GM18508 (cell line): ENCODE measurements around the gene GRIN3B.
"Not testable (repeated sequence)": the region's sequence is repeated elsewhere in the genome, so short reads cannot be mapped to it uniquely, and the experiment has no call there.

Experiments
- ATAC-seq: cut with Tn5 transposase; IDR thresholded peaks from one replicate; pipeline ENCODE4 v1.9.1; 2021; ENCODE audit warnings: moderate number of reproducible peaks; ENCODE audit not compliant: insufficient read depth, unreplicated experiment

The GRIN3B gene

DNA sequence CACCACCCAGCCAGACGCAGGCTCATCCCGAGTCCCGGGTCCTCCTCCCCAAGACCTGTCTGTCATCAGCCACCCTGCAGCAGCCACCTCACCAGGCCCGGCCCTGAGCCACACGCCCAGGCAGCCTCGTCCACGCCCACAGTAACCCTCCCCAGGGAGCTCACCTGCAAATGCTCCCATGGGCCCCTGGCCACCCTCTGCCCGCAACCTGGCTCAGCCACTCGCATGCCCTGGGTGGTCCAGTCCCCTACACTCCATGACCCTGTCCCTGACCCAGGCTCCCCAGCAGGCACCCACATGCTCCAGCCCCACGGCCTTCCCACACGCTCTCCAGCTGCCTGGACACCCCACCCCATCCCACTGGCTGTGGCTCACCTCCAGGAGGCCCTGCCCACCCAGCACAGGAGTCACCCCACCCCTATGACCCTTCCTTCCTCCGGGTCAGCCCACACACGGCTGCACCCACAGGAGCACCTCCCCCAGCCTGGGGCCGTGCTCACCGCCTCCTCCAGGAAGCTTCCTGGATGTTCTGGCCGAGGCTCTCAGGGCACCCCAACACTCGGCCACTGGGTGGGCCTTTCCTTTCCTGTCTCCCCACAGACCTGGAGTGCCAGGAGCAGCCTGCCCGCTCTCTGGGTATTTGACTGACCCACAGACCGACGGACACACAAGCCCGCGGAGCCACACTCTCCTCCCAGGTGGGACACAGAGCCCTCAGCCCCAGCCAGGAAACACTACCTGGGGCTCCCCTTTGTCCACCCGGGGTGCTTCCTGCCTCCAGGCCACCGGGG is 17.1 kb downstream of the GRIN3B start:
- ATAC-seq, result no peak

DNA sequence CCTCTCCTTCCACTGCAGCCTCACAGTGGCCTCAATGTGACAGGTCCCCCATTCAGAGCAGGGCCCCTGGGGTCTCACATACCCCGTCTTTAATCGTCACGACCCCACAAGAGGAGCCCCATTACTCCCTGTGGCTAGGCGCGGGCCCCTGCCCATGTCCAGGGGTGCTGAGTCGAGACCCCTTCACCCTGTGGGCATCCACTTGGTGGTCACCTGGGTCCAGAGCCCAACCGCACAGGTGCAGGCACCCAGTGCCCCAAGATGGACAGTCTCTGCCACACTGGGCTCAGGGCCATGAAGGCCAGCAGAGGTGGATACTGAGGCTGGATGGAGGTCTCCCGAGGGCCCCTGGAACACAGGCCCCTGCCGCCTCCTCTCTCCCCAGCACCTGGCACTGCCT is 17.7 kb downstream of the GRIN3B start:
- ATAC-seq, result no peak

DNA sequence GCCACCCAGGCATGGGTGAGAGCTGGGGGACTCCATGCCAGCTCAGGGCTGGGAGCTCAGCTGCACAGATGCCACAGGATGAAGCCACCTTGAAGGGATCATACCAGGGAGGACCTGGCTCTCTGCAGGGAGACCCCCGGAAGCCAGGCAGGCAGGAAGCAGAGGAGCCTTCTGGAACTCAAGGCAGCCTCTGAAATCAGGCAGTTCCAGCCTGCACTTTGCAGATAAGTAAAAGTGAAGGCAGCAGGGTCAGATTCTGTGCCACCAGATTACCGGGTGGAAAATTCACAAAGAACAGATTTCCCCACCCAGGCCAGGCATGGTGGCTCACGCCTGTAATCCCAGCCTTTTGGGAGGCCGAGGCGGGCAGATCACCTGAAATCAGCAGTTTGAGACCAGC is 18.2 kb downstream of the GRIN3B start:
- ATAC-seq, result no peak

DNA sequence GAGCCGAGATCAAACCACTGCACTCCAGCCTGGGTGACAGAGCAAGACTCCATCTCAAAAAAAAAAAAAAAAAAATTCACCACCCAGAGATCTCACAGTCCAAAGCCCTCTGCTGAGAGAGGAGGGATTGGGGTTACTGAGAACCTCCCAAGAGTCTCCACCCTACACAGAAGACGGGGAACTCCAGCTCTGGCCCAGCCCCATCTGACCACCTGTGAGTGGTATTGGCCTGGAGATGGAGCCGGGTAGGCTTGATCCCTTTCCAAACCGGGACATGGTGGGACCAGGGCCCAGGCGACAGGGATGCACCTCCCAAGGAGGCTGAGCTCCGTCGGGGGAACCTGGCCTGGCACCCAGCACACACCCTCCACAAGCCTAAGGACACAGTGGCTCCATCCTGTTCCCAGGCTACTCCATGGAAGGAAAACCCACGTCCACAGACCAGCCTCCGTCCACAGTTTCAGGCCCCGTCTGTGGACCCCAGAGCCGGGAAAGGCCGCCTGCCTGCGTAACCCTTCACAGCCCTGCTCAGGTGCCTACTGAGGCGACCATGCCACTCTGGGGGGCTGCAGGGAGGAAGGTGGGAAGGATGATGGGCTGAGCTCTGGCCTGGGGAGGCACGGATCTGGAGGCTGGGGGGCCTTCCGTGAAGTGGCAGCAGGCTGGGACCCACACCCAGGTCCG is 18.9 kb downstream of the GRIN3B start:
- no peak for ATAC-seq

DNA sequence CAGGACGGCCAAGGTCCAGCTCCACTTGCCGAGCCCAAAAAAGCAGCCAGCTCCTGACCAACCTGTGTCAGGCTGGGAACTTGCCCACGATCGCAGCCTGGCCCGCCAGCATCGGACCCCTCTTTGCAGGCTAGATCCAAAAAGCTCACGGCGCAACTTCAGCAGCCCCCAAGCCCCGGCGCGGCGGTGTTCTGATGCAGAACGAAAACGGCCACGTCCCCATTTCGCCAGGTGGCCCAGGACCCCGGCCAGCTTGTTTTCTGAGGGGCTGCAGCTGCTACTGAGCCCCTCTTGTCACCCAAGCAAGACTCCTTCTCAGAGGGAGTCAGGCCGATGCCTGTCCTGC is 19.4 kb downstream of the GRIN3B start:
- ATAC-seq, result no peak

DNA sequence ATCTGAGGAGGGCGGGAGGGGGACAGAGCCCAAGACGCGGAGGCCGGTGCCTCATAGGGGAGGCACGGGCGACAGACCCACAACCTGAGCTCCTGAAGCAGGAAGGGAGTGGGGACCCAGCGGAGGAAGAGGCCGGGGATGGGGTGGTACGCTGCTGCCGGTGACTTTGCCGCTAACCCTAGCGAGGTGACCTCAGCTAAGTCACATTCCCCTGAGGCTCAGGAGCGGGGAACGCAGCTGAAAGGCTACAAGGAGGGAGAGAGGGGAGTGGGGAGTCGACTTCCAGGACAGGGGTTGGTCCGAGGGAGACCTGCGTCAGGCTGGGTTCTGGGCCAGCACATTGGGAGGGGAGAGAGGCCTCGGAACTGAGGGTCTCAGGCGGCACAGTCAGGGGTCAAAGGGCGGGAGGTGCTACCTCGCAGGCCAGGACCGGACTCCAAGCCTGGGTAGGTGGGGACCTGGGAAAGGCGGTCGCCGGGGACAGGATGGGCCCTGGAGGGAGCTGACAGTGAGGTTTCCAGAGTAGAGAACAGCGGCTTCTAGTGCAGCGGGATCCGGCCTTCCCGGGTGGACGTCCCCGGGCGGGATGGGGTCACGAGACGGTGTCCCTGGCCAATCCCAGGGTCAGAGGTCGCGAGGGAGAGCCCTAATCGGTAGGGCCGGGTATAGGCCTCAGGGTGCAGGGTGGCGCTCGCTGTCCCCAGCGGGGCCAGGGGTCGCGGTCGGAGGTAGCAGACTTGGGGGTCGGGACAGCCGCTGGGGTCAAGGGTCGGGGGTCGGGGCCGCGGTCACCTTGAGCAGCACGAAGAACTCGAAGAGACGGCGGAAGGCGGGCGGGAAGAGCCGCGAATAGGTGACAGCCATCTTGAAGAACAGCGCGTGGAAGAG is 20.0 kb downstream of the GRIN3B start:
- ATAC-seq, result no peak

DNA sequence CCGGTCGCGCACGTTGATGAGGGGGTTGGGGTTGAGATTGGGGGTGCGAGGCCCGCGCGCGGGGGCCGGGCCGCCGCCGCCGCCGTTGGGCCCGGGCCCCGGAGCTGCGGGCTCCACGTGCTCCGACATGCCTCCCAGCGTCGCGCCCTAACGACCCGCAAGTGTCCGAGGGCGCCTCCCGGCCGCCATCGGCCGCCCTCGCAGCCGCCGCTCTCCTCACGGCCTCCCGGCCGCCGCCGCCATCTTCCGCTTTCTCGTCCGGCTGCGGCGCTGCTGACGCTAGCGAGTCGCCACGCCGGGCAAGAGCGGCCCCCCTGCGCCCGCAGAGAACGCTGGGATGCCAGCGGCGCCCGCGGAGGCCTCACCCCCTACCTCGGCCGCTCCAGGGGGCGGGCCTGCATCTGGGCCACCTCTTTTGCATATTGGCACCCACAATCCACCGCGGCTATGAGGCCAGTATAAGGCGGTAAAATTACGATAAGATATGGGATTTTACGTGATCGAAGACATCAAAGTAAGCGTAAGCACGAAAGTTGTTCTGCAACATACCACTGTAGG is 20.7 kb downstream of the GRIN3B start, which contains the start of gene TMEM259:
Gene TMEM259 (minus strand): TSS at position 256 of the 558 bp plus-strand sequence. CDS start 127 bp downstream, at position 129.
- ATAC-seq, result peak; percentile 41

DNA sequence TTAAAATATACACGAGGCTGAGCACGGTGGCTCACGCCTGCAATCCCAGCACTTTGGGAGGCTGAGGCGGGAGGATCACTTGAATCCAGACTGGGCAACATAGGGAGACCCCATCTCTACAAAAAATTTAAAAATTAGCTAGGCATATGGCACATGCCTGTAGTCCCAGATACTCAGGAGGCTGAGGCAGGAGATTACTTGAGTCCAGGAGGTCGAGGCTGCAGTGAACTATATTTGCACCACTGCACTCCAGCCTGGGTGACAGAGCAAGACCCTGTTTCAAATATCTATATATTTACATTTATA is 23.6 kb downstream of the GRIN3B start:
- ATAC-seq, result not testable (repeated sequence)

DNA sequence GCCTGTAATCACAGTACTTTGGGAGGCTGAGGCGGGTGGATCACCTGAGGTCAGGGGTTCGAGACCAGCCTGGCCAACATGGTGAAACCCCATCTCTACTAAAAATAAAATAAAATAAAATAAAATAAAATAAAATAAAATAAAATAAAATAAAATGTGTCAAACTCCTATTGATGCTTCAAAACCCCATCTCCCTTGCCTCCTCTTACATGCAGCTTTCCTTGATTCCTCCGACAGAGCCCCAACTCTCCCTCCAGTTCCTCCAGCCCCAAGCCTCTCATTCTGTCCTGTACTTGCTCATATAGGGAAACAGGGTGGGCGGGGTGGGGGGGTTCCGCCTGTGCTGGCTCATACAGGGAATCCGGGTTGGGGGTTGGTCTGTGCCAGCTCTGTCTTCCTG is 24.9 kb downstream of the GRIN3B start:
- ATAC-seq, result not testable (repeated sequence)

DNA sequence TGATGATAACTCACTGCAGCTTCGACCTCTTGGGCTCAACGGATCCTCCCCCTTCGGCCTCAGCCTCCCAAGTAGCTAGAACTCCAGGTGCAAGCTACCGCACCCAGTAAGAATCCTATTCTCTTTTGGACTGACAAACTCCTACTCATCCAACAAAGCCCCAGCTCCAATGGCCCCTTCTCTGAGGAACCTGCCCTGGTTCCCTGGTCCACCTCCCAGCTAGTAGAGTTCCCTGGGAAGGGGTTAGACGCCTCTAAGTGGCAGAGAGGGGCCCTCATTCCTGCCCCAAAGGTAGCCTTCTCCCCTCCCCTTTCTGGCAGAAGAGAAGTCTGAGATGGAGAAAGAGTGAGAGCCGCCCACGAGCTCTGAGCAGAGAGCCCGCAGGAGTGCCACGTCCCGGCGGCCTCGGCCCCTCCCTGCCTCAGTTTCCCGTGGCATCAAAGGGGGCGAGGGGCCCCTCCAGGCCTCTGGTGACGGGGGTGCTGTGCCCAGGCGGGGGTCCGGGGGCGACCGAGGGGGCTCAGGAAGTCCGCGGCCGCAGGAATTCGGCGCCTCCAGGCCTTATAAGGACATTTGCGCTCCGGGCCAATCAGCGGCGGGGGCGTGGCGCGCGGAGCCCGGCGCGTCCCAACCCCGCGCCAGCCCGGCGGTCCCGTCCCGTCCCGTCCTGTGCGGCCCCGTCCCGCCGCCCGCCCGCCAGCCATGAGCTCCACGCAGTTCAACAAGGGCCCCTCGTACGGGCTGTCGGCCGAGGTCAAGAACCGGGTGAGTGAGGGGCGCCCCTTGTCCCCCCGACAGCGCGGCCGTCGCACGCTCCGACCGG is 26.0 kb downstream of the GRIN3B start, which contains the start of gene CNN2:
Gene CNN2 (plus strand): TSS at position 649 of the 823 bp plus-strand sequence. CDS start 54 bp downstream, at position 703.
- no peak for ATAC-seq

DNA sequence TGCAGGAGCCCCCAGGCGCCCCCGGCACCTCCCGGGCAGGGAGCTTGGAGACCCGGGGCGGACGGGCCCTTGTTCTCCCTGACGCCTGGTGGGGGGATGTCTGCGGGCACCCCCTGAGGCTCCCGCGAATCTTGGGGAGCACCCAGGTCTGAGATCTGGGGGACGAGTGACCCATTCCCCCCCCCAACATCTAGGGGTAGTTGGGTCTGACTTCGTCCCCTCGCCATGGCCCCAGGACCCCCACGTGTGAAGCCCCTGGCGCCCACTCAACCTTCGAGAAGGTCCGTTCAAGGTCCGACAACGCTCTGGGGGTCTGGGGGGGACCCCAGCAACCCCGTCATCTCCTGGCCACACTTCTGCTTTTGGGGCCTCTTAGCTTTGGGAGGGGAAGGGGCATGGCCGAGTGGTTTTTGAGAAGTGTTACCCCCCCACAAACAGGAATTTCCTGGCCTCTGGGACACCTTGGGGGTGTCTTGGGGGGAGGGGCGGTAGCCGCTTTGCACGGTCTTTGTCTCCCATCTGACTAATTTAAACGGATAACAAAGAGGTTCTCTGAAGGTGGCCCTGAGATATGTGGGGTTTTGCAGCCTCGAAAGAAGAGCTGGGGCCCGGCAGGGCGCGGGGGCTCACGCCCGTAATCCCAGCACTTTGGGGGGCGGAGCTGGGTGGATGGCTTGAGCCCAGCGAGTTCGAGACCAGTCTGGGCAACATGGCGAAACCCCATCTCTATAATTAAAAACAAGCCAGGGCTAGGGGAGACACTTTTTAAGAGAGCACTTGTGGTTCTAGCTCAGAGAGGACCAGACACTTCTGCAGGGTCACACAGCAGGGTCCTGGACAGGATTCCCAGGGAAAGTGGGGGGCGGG is 26.8 kb downstream of the GRIN3B start:
- ATAC-seq, result no peak

DNA sequence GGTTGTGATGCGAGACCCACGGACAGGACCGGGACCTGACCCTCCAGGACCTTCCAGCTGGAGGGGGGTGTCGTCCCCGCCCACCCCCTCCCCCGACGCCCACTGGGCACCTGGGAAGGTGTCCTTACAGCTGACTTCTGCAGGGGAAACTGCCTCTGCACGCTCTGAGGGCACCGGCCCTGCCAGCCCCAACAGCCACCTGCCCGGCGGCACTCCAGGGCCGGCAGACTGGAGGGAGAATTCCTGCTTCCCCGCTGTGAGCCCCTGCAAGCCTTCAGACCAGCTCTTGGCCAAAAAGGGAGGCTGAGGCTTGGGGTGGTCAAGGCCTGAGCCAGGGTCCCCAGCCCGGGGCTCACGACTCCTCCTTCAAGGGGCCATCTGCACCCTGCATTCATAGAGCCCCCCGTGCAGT is 27.4 kb downstream of the GRIN3B start:
- ATAC-seq, result no peak

DNA sequence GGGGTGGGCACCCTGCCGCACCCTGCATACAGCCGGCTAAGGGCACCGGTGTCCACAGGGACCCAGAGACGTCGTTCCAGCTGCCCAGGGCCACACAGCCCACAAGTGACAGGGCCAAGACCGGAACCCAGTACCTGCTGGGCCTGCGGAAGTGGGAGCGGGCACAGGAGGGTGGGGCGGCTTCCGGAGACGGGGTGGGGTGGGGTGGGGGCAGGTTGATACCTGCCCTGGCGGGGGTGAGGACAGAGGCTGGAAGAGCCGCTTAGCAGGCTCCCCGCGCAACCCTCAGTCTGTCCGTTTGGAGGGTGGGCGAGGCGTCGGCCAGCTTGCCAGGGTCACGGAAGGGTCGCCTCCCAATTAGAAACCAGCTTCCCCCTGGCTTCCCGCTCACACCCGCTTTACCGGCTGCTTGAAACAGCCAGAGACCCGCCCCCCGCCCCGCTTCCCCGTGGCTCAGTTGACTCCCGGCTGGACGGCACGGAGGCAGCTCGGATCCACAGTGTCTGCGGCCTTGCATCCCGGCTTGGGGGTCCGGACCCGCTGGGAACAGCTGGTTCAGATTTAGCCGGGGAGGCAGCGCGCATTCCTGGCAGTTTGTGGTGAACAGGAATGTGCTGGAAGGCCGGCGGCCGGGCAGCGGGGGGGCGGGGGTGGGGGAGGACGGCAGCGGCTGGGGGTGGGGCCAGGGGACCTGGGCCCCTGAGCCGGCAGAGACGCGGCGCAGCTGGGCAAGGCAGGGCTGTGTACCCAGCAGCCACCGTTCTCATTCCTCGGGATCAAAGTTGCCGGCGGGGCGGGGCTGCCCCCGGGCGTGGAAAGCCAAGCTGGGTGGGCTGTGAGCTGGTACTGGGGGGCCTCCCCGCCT is 28.1 kb downstream of the GRIN3B start:
- ATAC-seq, result no peak

DNA sequence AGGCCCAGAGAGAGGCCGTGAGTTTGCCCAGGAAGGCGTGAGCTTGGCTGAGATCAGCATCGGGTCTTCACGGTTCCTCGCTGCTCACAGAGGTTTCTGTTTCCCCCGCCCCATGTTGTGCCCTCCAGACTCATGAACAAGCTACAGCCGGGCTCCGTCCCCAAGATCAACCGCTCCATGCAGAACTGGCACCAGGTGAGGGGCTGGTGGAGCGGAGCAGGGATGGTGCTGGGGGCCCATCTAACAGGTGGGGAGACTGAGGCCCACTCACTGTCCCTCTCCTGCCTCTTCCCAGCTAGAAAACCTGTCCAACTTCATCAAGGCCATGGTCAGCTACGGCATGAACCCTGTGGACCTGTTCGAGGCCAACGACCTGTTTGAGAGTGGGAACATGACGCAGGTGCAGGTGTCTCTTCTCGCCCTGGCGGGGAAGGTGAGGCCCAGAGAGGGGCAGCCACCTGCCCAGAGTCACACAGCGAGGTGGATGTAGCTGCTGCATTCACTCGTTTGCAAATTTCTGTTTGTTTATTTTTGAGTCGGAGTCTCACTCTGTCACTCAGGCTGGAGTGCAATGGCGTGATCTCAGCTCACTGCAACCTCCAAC is 32.1 kb downstream of the GRIN3B start:
- ATAC-seq, result no peak

DNA sequence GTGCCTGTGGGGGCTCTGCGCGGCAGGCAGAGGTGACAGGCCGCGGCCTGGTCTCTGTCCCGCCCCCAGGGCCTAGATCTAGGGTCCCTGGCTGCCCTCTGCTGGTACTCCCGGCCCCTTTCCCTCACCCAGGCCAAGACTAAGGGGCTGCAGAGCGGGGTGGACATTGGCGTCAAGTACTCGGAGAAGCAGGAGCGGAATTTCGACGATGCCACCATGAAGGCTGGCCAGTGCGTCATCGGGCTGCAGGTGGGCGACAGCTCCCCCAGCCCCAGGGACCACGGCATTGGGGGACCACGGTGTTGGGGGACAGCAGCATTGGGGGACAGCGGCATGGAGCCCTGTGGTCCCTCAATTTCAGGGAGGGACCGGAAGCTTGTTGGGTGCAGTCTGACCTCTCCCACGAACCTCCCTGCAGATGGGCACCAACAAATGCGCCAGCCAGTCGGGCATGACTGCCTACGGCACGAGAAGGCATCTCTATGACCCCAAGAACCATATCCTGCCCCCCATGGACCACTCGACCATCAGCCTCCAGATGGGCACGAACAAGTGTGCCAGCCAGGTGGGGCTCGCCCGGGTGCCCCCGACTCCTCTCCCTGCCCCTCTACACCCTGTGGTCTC is 35.9 kb downstream of the GRIN3B start:
- no peak for ATAC-seq

DNA sequence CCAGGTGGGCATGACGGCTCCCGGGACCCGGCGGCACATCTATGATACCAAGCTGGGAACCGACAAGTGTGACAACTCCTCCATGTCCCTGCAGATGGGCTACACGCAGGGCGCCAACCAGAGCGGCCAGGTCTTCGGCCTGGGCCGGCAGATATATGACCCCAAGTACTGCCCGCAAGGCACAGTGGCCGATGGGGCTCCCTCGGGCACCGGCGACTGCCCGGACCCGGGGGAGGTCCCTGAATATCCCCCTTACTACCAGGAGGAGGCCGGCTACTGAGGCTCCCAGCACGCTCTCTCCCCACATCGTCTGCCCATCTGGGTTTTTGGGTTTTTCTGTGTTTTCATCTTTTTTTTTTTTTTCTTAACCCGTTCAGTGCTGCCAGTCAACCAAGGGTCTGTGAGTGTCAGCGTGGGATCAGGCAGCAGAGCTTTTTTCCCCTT is 37.4 kb downstream of the GRIN3B start:
- ATAC-seq, result no peak
